Measurements from ENCODE around the gene AHI1.

The AHI1 gene

DNA sequence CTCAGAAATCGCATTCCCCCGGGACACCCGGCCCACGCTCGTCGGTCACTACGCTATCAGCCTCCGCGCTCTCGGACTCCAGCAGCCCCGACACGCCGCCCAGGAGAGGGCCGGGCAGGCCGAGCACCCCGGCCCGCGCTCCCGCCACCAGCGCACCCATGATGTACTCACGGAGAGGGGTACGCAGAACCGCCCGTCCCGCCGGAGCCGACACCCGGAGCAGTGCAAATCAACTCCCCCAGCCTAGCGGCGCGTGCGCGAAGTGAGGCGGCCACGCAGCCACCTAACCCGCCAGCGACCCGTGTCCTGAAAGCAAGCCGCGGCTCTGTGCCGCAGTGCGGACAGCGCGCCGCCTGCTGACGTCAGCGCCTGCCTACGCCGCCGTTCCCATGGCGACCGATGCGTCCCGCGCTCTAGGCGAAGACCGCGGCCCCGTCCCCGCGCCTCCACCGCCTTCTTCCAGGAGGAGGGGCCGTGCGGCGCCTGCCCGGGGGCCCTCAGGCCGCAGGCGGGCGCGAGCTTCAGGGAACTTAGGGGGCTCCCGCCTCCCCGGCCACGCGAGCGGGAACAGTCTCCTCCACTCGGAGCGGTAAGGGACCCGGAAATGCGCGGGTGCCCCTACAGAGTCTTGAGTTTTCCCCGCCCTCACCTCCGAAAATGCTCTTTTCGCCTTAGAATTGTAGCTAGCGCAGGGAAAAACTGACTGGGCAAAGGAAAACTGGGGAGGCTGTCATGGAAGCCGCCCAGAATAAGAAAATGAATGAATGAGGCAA lies at the start of gene AHI1:
Gene AHI1, minus strand, starts transcription at position 329 of the 773 bp plus-strand sequence. CDS start 5,503 bp downstream, outside the sequence.
- peak; percentile 81 to 91 (median 82) for DNase-seq (ENCODE audit: low read depth in 2 of 3, low spot score in 2 of 3)

DNA sequence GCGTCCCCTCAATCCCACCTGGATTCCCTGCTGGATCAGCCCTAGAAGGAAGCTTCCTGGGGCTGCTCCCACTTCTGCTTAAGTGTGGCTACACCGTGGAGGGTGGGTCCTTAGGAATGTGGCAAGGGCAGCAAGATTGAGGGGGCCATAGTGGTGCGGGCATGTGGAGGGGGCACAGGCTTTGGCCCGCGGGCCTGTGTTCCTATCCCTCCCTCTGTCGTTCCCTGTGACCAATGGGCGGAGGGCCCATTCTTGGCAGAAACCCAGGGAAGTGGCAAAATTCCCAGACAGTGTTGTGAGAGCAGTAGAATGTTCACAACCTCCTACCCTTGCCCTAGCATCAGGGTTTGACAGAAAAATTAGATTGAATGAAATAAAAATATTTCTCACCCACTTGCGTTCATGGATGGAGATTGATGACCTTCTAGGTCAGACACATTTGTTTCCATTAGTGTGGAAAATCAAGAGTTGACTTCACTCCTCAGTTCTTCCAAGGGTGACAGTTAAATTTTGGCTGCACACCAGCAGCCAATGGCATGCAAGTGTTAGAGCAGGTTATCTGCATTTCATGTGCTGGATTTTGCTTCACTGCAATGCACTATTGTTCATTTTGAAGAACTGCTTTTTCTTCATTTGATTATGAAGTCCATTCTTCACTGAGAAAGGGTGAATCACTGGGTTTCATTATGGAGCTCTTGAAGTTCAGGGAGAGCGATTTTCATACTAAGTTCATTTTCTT lies 49.3 kb upstream of the AHI1 start:
- DNase-seq (ENCODE audit: low read depth in 2 of 3, low spot score in 2 of 3) = no peak

DNA sequence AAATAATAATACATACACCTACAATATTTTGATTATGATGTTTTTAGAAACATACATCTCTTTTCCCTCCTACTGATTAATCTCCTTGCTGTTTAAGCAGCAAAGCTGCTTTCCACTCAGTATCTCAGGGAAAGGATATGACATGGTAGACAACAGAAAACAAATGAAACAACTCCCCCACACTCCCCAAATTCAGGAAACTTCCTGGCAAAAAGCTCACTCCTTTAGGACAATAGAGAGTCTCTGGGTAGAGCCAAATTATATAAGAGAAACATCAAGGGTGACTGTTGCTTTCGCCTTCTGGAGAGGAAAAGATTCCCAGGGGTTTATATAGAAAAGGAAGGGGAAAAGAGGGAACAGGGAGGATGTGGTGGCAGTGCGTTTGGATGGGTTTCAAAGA lies 48.7 kb upstream of the AHI1 start:
- DNase-seq (ENCODE audit: low read depth in 2 of 3, low spot score in 2 of 3) = no peak

DNA sequence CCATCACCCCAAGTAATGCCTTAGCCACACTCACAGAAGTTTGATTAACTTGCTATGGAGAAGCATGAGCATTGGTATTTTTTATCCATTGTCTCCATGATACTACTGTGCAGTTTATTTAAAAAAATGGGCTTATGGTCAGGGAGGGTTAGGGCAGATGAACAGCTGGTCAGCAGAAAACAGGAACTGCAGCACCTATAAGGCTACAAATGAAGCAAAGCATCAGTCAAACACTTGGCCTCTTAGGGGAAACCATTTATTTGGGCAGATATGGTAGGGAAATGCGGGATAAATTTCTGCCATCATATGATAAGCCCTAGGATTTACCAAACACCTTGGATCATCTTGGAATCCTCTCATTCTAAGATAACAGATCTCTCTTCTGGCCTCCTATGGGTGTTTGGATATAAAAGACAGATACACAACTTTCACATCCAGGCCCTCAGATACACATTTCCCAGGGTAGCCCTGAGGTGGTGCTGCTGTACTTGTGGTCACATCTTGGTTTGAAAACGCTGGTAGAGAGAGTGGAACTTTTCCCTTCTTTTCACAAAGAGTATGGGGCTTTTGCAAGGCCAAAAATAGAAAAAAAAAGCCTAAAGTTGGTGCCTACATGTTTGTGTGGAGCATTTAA lies 42.8 kb upstream of the AHI1 start:
- DNase-seq (ENCODE audit: low read depth in 2 of 3, low spot score in 2 of 3) = no peak

GRCh38 chr6:135537741-135538301 lies 40.3 kb upstream of the AHI1 start:
- peak in 2 of 3 experiments; percentile 6 for DNase-seq (ENCODE audit: low read depth in 2 of 3, low spot score in 2 of 3)

- no peak for DNase-seq (ENCODE audit: low read depth in 2 of 3, low spot score in 2 of 3)
Measured at GRCh38 chr6:135535989-135536414, 38.5 kb upstream of the AHI1 start.

GRCh38 chr6:135534773-135535380 lies 37.3 kb upstream of the AHI1 start:
- no peak for DNase-seq (ENCODE audit: low read depth in 2 of 3, low spot score in 2 of 3)

- DNase-seq (ENCODE audit: low read depth in 2 of 3, low spot score in 2 of 3) = no peak
Measured at GRCh38 chr6:135532559-135532958, 35.0 kb upstream of the AHI1 start.

DNA sequence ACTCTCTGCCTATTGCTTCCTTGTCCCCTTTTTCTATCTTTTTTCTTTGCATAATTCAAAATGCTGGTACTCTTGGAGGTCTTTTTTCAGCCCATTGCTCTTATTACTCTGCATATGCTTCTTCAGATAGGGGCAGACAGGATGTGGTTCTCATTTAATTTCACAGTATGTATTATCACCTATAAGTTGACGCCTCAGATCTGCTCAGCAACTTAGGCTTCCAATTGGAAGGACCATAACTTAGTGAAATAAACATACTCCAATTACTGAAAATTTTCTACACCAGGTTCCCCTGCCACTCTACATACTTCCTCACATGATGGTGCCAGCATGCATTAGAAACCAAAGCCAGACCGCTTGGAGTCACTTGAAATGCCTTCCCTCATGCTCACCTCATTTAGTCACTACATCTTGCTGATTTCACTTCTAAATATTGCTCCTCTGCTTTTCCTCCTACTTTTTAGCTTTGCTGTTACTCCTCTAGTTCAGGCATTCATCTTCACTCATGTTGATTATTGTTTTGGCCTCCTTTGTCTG lies 34.5 kb upstream of the AHI1 start:
- no peak for DNase-seq (ENCODE audit: low read depth in 2 of 3, low spot score in 2 of 3)

- DNase-seq (ENCODE audit: low read depth in 2 of 3, low spot score in 2 of 3) = no peak
Measured at GRCh38 chr6:135530113-135530512, 32.6 kb upstream of the AHI1 start.

DNA sequence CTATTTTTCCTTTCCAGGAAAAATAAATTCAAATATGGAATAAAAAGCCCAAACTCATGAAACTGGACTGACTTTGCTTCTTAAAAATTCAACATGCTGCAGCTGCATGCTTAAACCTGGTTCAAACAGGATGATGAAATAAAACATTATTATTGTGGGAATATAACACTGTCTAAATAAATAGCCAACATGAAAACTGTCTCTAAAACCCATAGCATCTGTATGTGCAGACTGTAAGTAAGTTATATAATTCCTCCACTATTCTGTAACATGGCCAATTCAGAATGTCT lies 30.4 kb upstream of the AHI1 start:
- no peak for DNase-seq (ENCODE audit: low read depth in 2 of 3, low spot score in 2 of 3)

- DNase-seq (ENCODE audit: low read depth in 2 of 3, low spot score in 2 of 3) = no peak
Measured at GRCh38 chr6:135527116-135527959, 29.8 kb upstream of the AHI1 start.

DNA sequence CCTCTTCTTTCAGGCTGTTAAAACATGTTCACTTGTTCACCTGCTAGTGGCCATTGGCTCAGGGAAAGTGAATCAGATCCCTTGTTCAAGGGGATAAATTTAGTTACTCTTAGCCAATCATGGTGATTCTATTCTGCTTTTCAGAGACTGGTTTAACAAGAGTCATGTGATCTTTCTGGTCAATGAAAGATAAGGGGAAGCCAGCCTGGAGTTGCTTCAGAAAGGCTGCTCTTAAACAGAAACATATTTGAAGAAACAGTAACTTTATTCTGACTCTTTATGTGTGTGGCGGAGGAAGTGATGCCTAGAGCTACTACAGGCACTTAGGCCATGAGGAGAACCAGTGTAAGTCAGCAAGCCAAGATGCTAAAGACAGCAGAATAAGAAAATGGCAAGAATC lies 28.1 kb upstream of the AHI1 start:
- no peak for DNase-seq (ENCODE audit: low read depth in 2 of 3, low spot score in 2 of 3)

GRCh38 chr6:135522965-135523692 lies 25.6 kb upstream of the AHI1 start:
- DNase-seq (ENCODE audit: low read depth in 2 of 3, low spot score in 2 of 3) = no peak

DNA sequence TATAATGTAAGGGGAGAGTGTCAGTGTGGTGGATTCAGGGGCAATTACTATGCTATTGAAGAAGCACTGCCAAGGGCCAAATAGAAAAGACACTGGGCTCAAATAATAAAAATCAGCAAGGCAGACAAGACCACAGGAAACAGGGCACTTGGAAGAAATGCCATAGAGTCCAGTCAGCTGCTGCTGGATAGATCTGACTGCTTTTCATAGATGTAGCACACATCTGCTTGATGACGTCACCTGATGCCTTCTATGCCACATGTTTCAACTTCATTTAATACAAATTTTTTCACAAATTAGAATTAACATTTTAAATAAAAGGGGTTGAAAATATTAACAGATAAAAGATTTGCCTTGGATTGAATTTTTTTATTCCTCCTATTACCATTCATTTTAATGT lies 23.9 kb upstream of the AHI1 start:
- DNase-seq (ENCODE audit: low read depth in 2 of 3, low spot score in 2 of 3) = no peak

GRCh38 chr6:135520781-135521180 lies 23.2 kb upstream of the AHI1 start:
- DNase-seq (ENCODE audit: low read depth in 2 of 3, low spot score in 2 of 3) = no peak

GRCh38 chr6:135519348-135519747 lies 21.8 kb upstream of the AHI1 start:
- DNase-seq (ENCODE audit: low read depth in 2 of 3, low spot score in 2 of 3) = no peak

- no peak for DNase-seq (ENCODE audit: low read depth in 2 of 3, low spot score in 2 of 3)
Measured at GRCh38 chr6:135517527-135517926, 20.0 kb upstream of the AHI1 start.

- DNase-seq (ENCODE audit: low read depth in 2 of 3, low spot score in 2 of 3) = no peak
Measured at GRCh38 chr6:135514706-135515105, 17.2 kb upstream of the AHI1 start.

Measured in activated CD8-positive, alpha-beta memory T cell treated with anti-CD3 and anti-CD28 coated beads for 48 hours (primary cell).